ENCODE measurements around the gene UBASH3B.
A peak's percentile ranks its signal among the peaks of the same experiment; 100 is the strongest.

The UBASH3B gene

GRCh38 chr11:122780296-122780949 lies 124.9 kb downstream of the UBASH3B start:
- no peak for DNase-seq (ENCODE audit: low read depth in 2 of 3, low spot score in 2 of 3)

- DNase-seq (ENCODE audit: low read depth in 2 of 3, low spot score in 2 of 3), result peak; percentile 37 to 62 (median 60)
Measured at GRCh38 chr11:122781378-122782195, 126.1 kb downstream of the UBASH3B start.

- no peak for DNase-seq (ENCODE audit: low read depth in 2 of 3, low spot score in 2 of 3)
Measured at GRCh38 chr11:122782222-122782621, 126.7 kb downstream of the UBASH3B start.

GRCh38 chr11:122784325-122784955 lies 128.9 kb downstream of the UBASH3B start:
- DNase-seq (ENCODE audit: low read depth in 2 of 3, low spot score in 2 of 3), result no peak

GRCh38 chr11:122785031-122785541 lies 129.6 kb downstream of the UBASH3B start:
- DNase-seq (ENCODE audit: low read depth in 2 of 3, low spot score in 2 of 3), result no peak

- no peak for DNase-seq (ENCODE audit: low read depth in 2 of 3, low spot score in 2 of 3)
Measured at GRCh38 chr11:122786896-122787295, 131.4 kb downstream of the UBASH3B start.

GRCh38 chr11:122788781-122789535 lies 133.4 kb downstream of the UBASH3B start:
- no peak for DNase-seq (ENCODE audit: low read depth in 2 of 3, low spot score in 2 of 3)

GRCh38 chr11:122789907-122790306 lies 134.4 kb downstream of the UBASH3B start:
- no peak for DNase-seq (ENCODE audit: low read depth in 2 of 3, low spot score in 2 of 3)

GRCh38 chr11:122791411-122791810 lies 135.9 kb downstream of the UBASH3B start:
- no peak for DNase-seq (ENCODE audit: low read depth in 2 of 3, low spot score in 2 of 3)

- DNase-seq (ENCODE audit: low read depth in 2 of 3, low spot score in 2 of 3), result no peak
Measured at GRCh38 chr11:122791836-122792235, 136.3 kb downstream of the UBASH3B start.

GRCh38 chr11:122793515-122793914 lies 138.0 kb downstream of the UBASH3B start:
- no peak for DNase-seq (ENCODE audit: low read depth in 2 of 3, low spot score in 2 of 3)

- no peak for DNase-seq (ENCODE audit: low read depth in 2 of 3, low spot score in 2 of 3)
Measured at GRCh38 chr11:122795307-122795706, 139.8 kb downstream of the UBASH3B start.

GRCh38 chr11:122796128-122796717 lies 140.7 kb downstream of the UBASH3B start:
- DNase-seq (ENCODE audit: low read depth in 2 of 3, low spot score in 2 of 3), result peak; percentile 41 to 71 (median 47)

GRCh38 chr11:122797651-122798050 lies 142.1 kb downstream of the UBASH3B start:
- no peak for DNase-seq (ENCODE audit: low read depth in 2 of 3, low spot score in 2 of 3)

- no peak for DNase-seq (ENCODE audit: low read depth in 2 of 3, low spot score in 2 of 3)
Measured at GRCh38 chr11:122799406-122800105, 144.0 kb downstream of the UBASH3B start.

- DNase-seq (ENCODE audit: low read depth in 2 of 3, low spot score in 2 of 3), result no peak
Measured at GRCh38 chr11:122802876-122803275, 147.4 kb downstream of the UBASH3B start.

GRCh38 chr11:122803306-122803705 lies 147.8 kb downstream of the UBASH3B start:
- no peak for DNase-seq (ENCODE audit: low read depth in 2 of 3, low spot score in 2 of 3)

- no peak for DNase-seq (ENCODE audit: low read depth in 2 of 3, low spot score in 2 of 3)
Measured at GRCh38 chr11:122803716-122804115, 148.2 kb downstream of the UBASH3B start.

- no peak for DNase-seq (ENCODE audit: low read depth in 2 of 3, low spot score in 2 of 3)
Measured at GRCh38 chr11:122804161-122804560, 148.6 kb downstream of the UBASH3B start.

GRCh38 chr11:122804796-122805195 lies 149.3 kb downstream of the UBASH3B start:
- no peak for DNase-seq (ENCODE audit: low read depth in 2 of 3, low spot score in 2 of 3)
